SKM-1 treated with dmso at 0.1 percent for 144 hours (cell line): ENCODE measurements around the gene HTR3D.
"Not testable (repeated sequence)": the region's sequence is repeated elsewhere in the genome, so short reads cannot be mapped to it uniquely, and the experiment has no call there.

Experiments
- DNase-seq: peaks from one replicate; lab custom pipeline; 2025; ENCODE audit not compliant: unreplicated experiment; lab: John Stamatoyannopoulos, UW

The HTR3D gene

DNA sequence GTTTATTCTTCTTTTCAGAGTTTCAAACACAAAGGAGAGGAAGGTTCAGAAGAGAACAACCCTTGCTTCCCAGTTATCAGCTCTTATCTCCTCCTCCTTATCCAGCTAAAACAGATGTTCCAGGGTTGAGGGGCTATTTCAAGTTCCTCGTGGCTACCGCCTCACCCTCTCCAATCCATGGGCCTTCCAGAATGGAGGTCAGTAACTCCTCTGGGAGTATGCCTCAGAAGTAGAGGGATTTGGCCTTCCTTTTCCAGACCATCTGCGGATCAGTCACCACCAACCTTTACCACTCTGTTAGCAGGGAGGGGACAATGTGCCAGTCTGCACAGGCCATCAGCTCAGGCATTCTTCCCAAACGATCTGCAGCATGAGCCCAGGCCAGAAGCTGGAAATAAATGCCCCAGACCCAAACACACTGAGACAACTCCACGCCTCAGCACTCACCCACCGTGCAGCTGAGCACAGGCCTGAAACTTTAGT lies 36.1 kb downstream of the HTR3D start:
- DNase-seq, result no peak

DNA sequence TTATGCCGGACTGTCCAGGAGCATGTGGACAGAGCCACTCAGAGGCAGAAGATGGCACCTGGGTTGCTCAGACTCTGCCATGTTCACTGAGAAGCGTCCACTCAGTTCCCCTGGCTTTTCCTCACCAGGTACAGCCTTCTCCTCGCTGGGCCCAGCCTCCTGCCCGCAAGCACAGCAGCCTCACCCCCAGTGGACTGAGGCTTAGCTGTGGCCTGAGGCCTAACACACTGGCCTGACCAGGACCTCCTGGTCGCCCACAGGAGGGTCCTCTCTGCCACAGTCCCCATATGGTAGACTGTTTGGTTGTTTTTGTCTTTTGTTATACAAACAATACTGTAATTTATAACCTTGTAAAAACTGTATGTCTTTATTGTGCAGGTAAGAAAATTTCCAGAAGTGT lies 36.8 kb downstream of the HTR3D start:
- DNase-seq, result no peak

- DNase-seq, result not testable (repeated sequence)
Observed at GRCh38 chr3:184071142-184071541, 39.6 kb downstream of the HTR3D start.

- DNase-seq, result no peak
Observed at GRCh38 chr3:184073621-184074020, 42.1 kb downstream of the HTR3D start.

GRCh38 chr3:184075901-184076300 lies 44.4 kb downstream of the HTR3D start:
- no peak for DNase-seq

- DNase-seq, result no peak
Observed at GRCh38 chr3:184077881-184078280, 46.3 kb downstream of the HTR3D start.

DNA sequence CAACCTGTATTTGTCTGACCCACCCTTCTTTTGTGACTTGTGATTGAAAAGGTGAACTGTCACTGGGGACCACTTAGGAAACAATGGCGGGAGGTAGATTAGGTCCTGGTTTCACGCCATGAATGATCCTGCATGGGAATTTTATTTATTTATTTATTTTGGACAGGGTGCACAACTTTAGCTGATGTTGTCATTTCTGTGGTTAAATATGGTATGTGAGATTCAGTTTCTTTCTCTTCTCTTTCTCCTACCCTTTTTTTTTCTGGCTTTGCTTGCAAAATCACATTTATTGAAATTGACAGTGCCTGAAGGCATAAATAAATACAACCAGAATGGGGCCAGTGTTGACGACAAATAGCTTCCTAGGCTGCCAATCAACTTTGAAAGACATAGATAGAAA lies 47.3 kb downstream of the HTR3D start:
- no peak for DNase-seq

GRCh38 chr3:184081116-184081830 lies 49.7 kb downstream of the HTR3D start:
- no peak for DNase-seq

GRCh38 chr3:184082034-184082433 lies 50.5 kb downstream of the HTR3D start:
- no peak for DNase-seq

DNA sequence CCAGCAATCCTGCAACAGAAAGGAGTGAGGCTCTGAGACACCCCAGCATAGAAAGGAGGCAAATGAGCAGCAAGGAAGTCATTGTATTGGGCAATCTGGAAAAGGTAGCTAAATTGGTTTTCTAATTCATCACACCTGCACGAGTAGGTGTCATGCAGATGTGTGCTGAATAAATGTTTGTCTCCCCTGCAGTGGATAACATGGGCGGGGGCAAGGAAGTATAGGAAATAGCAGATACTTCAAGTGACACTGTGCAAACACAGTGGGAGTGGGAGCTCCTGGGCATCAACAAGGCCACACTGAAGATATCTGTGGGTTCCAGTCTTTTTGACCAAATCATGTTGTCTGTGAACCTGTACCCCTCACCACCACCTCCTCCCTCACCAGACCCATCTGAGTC lies 50.9 kb downstream of the HTR3D start:
- DNase-seq, result no peak

- peak; percentile 33 for DNase-seq
Observed at GRCh38 chr3:184085389-184085852, 53.9 kb downstream of the HTR3D start.
